Measurements from ENCODE around the gene SNAPIN. TPM values are rescaled to one million over a fixed set of nuclear protein-coding genes. Genes with fewer than 3 reads are reported as not detected.
A peak's percentile ranks its signal among the peaks of the same experiment; 100 is the strongest.

SNAPIN gene
- total RNA-seq, 4 donors from 2014 or later = 39.9 to 61.2 (median 51.1) TPM

- H3K36me3 ChIP-seq = peaks cover 0 to 24% (median 4%) of the 10 kb centered on the region in 3 donors
- peak overlapping the region in 2 of 4 donors; percentile 67 to 76 for H3K4me3 ChIP-seq
- no peaks in the 10 kb centered on the region for H3K9me3 ChIP-seq
- intact Hi-C loops (cut with DNase I) = no loop called here
- DNase-seq = no peak
- peaks cover 4 to 65% (median 28%) of the 10 kb centered on the region in 3 donors for H3K4me1 ChIP-seq
- no peak for TF ChIP-seq POLR2A (IDR thresholded peaks at IDR 0.05)
- no peak for TF ChIP-seq CTCF (IDR thresholded peaks at IDR 0.05)
- H3K27ac ChIP-seq = peak overlapping the region; percentile 92 to 96 (median 94)
- no peaks in the 10 kb centered on the region for H3K27me3 ChIP-seq
- WGBS, 2 donors = 61% methylated on average over 2 of the region's 5 CpGs; no CpG with 5 or more reads in 1 of the 2 donors
Observed at GRCh38 chr1:153616917-153617311, 41.6 kb upstream of the SNAPIN start.

GRCh38 chr1:153617663-153618062 lies 40.8 kb upstream of the SNAPIN start:
- intact Hi-C loops (cut with DNase I) = no loop called here
- TF ChIP-seq POLR2A (IDR thresholded peaks at IDR 0.05) (no peak), CTCF (IDR thresholded peaks at IDR 0.05) (peak in 4 of 6 experiments; percentile 63 to 83 (median 80))
- Histone ChIP-seq H3K36me3 (peaks cover 0 to 31% (median 4%) of the 10 kb centered on the region in 3 donors), H3K9me3 (no peaks in the 10 kb centered on the region), H3K27ac (peak overlapping the region; percentile 92 to 96 (median 94)), H3K4me1 (peaks cover 4 to 65% (median 28%) of the 10 kb centered on the region in 3 donors), H3K27me3 (no peaks in the 10 kb centered on the region), H3K4me3 (peak overlapping the region in 1 of 4 donors; percentile 76)
- no peak for DNase-seq
- WGBS, 2 donors = 0% methylated on average over 1 of the region's 6 CpGs; no CpG with 5 or more reads in 1 of the 2 donors

GRCh38 chr1:153619171-153619570 lies 39.3 kb upstream of the SNAPIN start:
- Histone ChIP-seq H3K27ac (peak overlapping the region in 2 of 4 donors; percentile 92 to 96), H3K27me3 (no peaks in the 10 kb centered on the region), H3K9me3 (no peaks in the 10 kb centered on the region), H3K4me3 (no peak overlapping the region), H3K4me1 (peaks cover 4 to 52% (median 25%) of the 10 kb centered on the region in 3 donors), H3K36me3 (peaks cover 0 to 39% (median 4%) of the 10 kb centered on the region in 3 donors)
- intact Hi-C loops (cut with DNase I) = no loop called here
- 73 to 94% methylated on average over 2 to 6 of the region's 6 CpGs for WGBS, 2 donors
- TF ChIP-seq CTCF (IDR thresholded peaks at IDR 0.05) (no peak), POLR2A (IDR thresholded peaks at IDR 0.05) (no peak)
- no peak for DNase-seq

- intact Hi-C loops (cut with DNase I) = no loop called here
- no peak for TF ChIP-seq CTCF (IDR thresholded peaks at IDR 0.05)
- no peak for TF ChIP-seq POLR2A (IDR thresholded peaks at IDR 0.05)
- peaks cover 0 to 51% (median 4%) of the 10 kb centered on the region in 3 donors for H3K36me3 ChIP-seq
- H3K9me3 ChIP-seq = no peaks in the 10 kb centered on the region
- no peak for DNase-seq
- no peak overlapping the region for H3K27ac ChIP-seq
- no peaks in the 10 kb centered on the region for H3K27me3 ChIP-seq
- H3K4me1 ChIP-seq = peaks cover 16 to 48% (median 22%) of the 10 kb centered on the region in 3 donors
- H3K4me3 ChIP-seq = no peak overlapping the region
- WGBS, 2 donors = 68 to 84% methylated on average over 7 of the region's 7 CpGs
Observed at GRCh38 chr1:153623101-153623500, 35.4 kb upstream of the SNAPIN start.

- TF ChIP-seq CTCF (IDR thresholded peaks at IDR 0.05) (no peak), POLR2A (IDR thresholded peaks at IDR 0.05) (no peak)
- Histone ChIP-seq H3K27ac (peak overlapping the region in 1 of 4 donors; percentile 91), H3K36me3 (peaks cover 0 to 36% (median 3%) of the 10 kb centered on the region in 3 donors), H3K9me3 (no peaks in the 10 kb centered on the region), H3K4me3 (no peak overlapping the region), H3K27me3 (no peaks in the 10 kb centered on the region), H3K4me1 (peaks cover 20 to 42% (median 21%) of the 10 kb centered on the region in 3 donors)
- WGBS, 2 donors = 90 to 93% methylated on average over 9 to 10 of the region's 10 CpGs
- intact Hi-C loops (cut with DNase I) = no loop called here
- no peak for DNase-seq
Observed at GRCh38 chr1:153624965-153625611, 33.4 kb upstream of the SNAPIN start.

Data from esophagus squamous epithelium (tissue), 5 donors.